GM12878 (cell line): ENCODE data around the gene PSMC3. TPM values are rescaled to one million over a fixed set of nuclear protein-coding genes. Genes with fewer than 3 reads are reported as not detected.

ENCODE experiments used
- ATAC-seq: fragments of 200-7000 bp; cut with Tn5 transposase; 3 replicates; pipeline ENCODE4 v1.9.1; 2020; ENCODE audit warnings: mild to moderate bottlenecking, moderate library complexity
- BruUV-seq: library from RNA; stranded (reverse); fragments of 400-500 nt; replicated peaks from 2 replicates; lab custom pipeline; 2021; lab: Mats Ljungman, UMichigan
- CTCF ChIA-PET: fragments of 300-600 bp; sonication (Branson Sonifier 250); formaldehyde crosslinking; extraction: SDS; loops from one replicate; lab custom pipeline; 2021; ENCODE audit warnings: inconsistent platforms; lab: Yijun Ruan, JAX
- POLR2A ChIA-PET: fragments of 350-600 bp; formaldehyde crosslinking; extraction: SDS; loops from one replicate; lab custom pipeline; 2021; ENCODE audit warnings: inconsistent platforms; lab: Charles Lee
- RAD21 ChIA-PET: fragments of 300-600 bp; sonication (Branson Sonifier 250); formaldehyde crosslinking; loops from one replicate; lab custom pipeline; 2023; ENCODE audit warnings: antibody characterized with exemption; ENCODE audit not compliant: unreplicated experiment; lab: Charles Lee
- SMC1A ChIA-PET: fragments of 300-600 bp; sonication (Branson Sonifier 250); formaldehyde crosslinking; loops from one replicate; lab custom pipeline; 2023; ENCODE audit not compliant: unreplicated experiment, uncharacterized antibody; lab: Charles Lee
- DNase-seq: peaks from one replicate; pipeline ENCODE4 v3.0.0-alpha.2; 2011; ENCODE audit warnings: low read depth, low spot score
- FAIRE-seq: peaks from 3 replicates; lab custom pipeline; 2011; peaks lifted over from hg19 to GRCh38; lab: Jason Lieb, UNC
- H2AFZ ChIP-seq: 2 replicates; pipeline ENCODE4 v1.6.0; 2011; ENCODE audit warnings: low read depth, low read length, control low read depth; ENCODE audit not compliant: control insufficient read depth
- H3K27ac ChIP-seq: 2 replicates; pipeline ENCODE4 v1.5.1; 2011; ENCODE audit warnings: control low read depth; ENCODE audit not compliant: control insufficient read depth, insufficient read depth
- H3K27me3 ChIP-seq, 2 experiments: replicated peaks in 1 of 2; 2 replicates each; pipeline versions ENCODE4 v1.6.0 to v1.6.1; 2011; ENCODE audit warnings: low read length in 1 of 2; ENCODE audit not compliant: control insufficient read depth in 2 of 2, insufficient read depth in 2 of 2
- H3K36me3 ChIP-seq, 2 experiments: 2 replicates each; pipeline ENCODE4 v1.5.1; 2011; ENCODE audit warnings: low read length in 1 of 2; ENCODE audit not compliant: control insufficient read depth in 2 of 2, insufficient read depth in 2 of 2
- H3K4me1 ChIP-seq: 2 replicates; pipeline ENCODE4 v1.6.1; 2011; ENCODE audit warnings: mild to moderate bottlenecking, low read length, moderate library complexity, mixed read lengths; ENCODE audit not compliant: control insufficient read depth, insufficient read depth
- H3K4me2 ChIP-seq: 2 replicates; pipeline ENCODE4 v1.6.0; 2011; ENCODE audit warnings: control low read depth; ENCODE audit not compliant: control insufficient read depth, insufficient read depth
- H3K4me3 ChIP-seq: fragments of 200-600 bp; sonication (generic); 2 replicates; pipeline ENCODE4 v1.5.1; 2016
- H3K79me2 ChIP-seq: 2 replicates; pipeline ENCODE4 v1.6.0; 2011; ENCODE audit warnings: low read length; ENCODE audit not compliant: control insufficient read depth, insufficient read depth
- H3K9ac ChIP-seq: 2 replicates; pipeline ENCODE4 v1.8.0; 2011; ENCODE audit warnings: low read length, control low read depth, mixed read lengths; ENCODE audit not compliant: control insufficient read depth, insufficient read depth
- H3K9me3 ChIP-seq: replicated peaks from 3 replicates; pipeline ENCODE4 v1.5.1; 2011; ENCODE audit warnings: mild to moderate bottlenecking, low read length; ENCODE audit not compliant: control insufficient read depth, insufficient read depth
- H4K20me1 ChIP-seq: 2 replicates; pipeline ENCODE4 v1.6.0; 2011; ENCODE audit not compliant: control insufficient read depth, insufficient read depth
- BRCA1 ChIP-seq: IDR thresholded peaks from 2 replicates; pipeline ENCODE4 v1.6.1; 2011; ENCODE audit warnings: low read depth, low read length, improper control_type of control experiment
- GABPA ChIP-seq: IDR thresholded peaks from 2 replicates; pipeline ENCODE4 v1.6.1; 2014; ENCODE audit warnings: antibody characterized with exemption, low read depth, mild to moderate bottlenecking, inconsistent platforms
- MYB ChIP-seq: fragments of 150-350 bp; IDR thresholded peaks from 2 replicates; pipeline ENCODE4 v1.6.1; 2014; ENCODE audit warnings: mild to moderate bottlenecking, low read depth, low read length, borderline replicate concordance
- NRF1 ChIP-seq: conservative IDR thresholded peaks from 2 replicates; pipeline ENCODE4 v1.6.1; 2011; ENCODE audit warnings: mild to moderate bottlenecking, low read depth, low read length, improper control_type of control experiment
- TCF7 ChIP-seq: IDR thresholded peaks from 2 replicates; pipeline ENCODE4 v1.6.1; 2014; ENCODE audit warnings: antibody characterized with exemption, borderline replicate concordance
- WRNIP1 ChIP-seq: IDR thresholded peaks from 2 replicates; pipeline ENCODE4 v1.6.1; 2011; ENCODE audit warnings: low read depth, low read length, improper control_type of control experiment, borderline replicate concordance
- ZBED1 ChIP-seq: IDR thresholded peaks from 2 replicates; pipeline ENCODE4 v1.6.1; 2016; ENCODE audit warnings: borderline replicate concordance
- WGBS: methylation state at CpG from one replicate; pipeline ENCODE4 v1.1.6; 2016; ENCODE audit warnings: low lambda C conversion rate; ENCODE audit not compliant: insufficient replicate concordance, insufficient coverage; ENCODE audit errors: missing lambda C conversion rate; 5-methylcytosine and 5-hydroxymethylcytosine counted together
- in situ Hi-C: fragments of 300-500 bp; cut with MboI; formaldehyde crosslinking; loops from 9 replicates; pipeline ENCODE4 v1.14.3; 2018; ENCODE audit warnings: mixed read lengths
- intact Hi-C: fragments of 100-400 bp; cut with micrococcal nuclease; formaldehyde crosslinking; loops from one replicate; pipeline ENCODE4 v1.14.2; 2022; ENCODE audit not compliant: unreplicated experiment
- polyA plus RNA-seq, 11 experiments: library from polyadenylated mRNA; depleted of rRNA in 4 of 11; unstranded in 6 of 11; stranded (reverse) in 5 of 11; fragments of >200 nt; fragmentation: Nextera tagmentation in 4 of 11; fragmentation: Illumina TruSeq in 1 of 11; extraction: Ambion mirVana in 4 of 11; extraction: Trizol in 1 of 11; gene quantifications; 1 replicate in 1 of 11; 2 replicates in 10 of 11; pipeline versions ENCODE4 v1.2.1 to v1.2.3, GENCODE V29; 2011 to 2016; ENCODE audit warnings: inconsistent platforms in 2 of 11, missing spikeins in 2 of 11, low read depth in 1 of 11
- total RNA-seq, 4 experiments: library from RNA; depleted of rRNA in 3 of 4; stranded (reverse); fragments of >200 nt in 3 of 4; fragmentation: Illumina TruSeq in 1 of 4; extraction: Trizol in 1 of 4; gene quantifications; 2 replicates each; pipeline versions ENCODE4 v1.2.1 to v1.2.3, GENCODE V29; 2013 to 2021

Gene PSMC3
- total and polyA plus RNA-seq, 10 of the 15 experiments (the other 5 are each of a cell fraction or from before 2014, with no cell fraction given), result 39.5 to 289 (median 155) TPM

- no peak for TF ChIP-seq BRCA1
- TF ChIP-seq ZBED1, result no peak
- no peak for TF ChIP-seq WRNIP1
- TF ChIP-seq NRF1, result no peak
- no peak for TF ChIP-seq MYB
Observed at GRCh38 chr11:47433157-47433556, 6.9 kb upstream of the PSMC3 start (continued).

- SMC1A ChIA-PET, result no interaction called here
- no peak overlapping the region for H3K27ac ChIP-seq
- no TSS peak for BruUV-seq
- ATAC-seq (no peak), DNase-seq (no peak), FAIRE-seq (no peak)
- CTCF ChIA-PET, result interaction anchor here (0.6 to 1.6 kb wide), 5 partner anchors 19 to 525 kb away, joined by 3 to 4 read pairs (median 3); no protein-coding TSS in a partner anchor
- no peaks in the 10 kb centered on the region for H3K9me3 ChIP-seq
- no peaks in the 10 kb centered on the region for H3K4me1 ChIP-seq
- intact Hi-C loops, result no loop called here
- no peak overlapping the region for H3K4me3 ChIP-seq
- no peak overlapping the region for H2AFZ ChIP-seq
- TF ChIP-seq GABPA, result no peak
- no peak for TF ChIP-seq TCF7
- TF ChIP-seq NRF1, result no peak
- TF ChIP-seq, all 136 proteins: peak for 0
- Histone ChIP-seq H3K36me3 (no peaks in the 10 kb centered on the region), H3K27me3 (no peaks in the 10 kb centered on the region; a peak in 1 of 4 replicates), H3K9ac (no peak overlapping the region), H3K79me2 (no peaks in the 10 kb centered on the region), H4K20me1 (no peaks in the 10 kb centered on the region), H3K4me2 (no peak overlapping the region)
- ChIA-PET RAD21 (no interaction called here), POLR2A (no interaction called here)
- WGBS, result 53% methylated on average over 9 of the region's 9 CpGs
- in situ Hi-C loops, result no loop called here
Observed at GRCh38 chr11:47431356-47432083, 5.3 kb upstream of the PSMC3 start.
